GM18505 (cell line): ENCODE results near the gene TUBG1.
"Not testable (repeated sequence)": the region's sequence is repeated elsewhere in the genome, so short reads cannot be mapped to it uniquely, and the experiment has no call there.

Source experiments
- ATAC-seq: cut with Tn5 transposase; IDR thresholded peaks from one replicate; pipeline ENCODE4 v1.9.1; 2021; ENCODE audit not compliant: unreplicated experiment
- POLR2A ChIP-seq: IDR thresholded peaks from 4 replicates; pipeline ENCODE4 v1.6.1; 2011; ENCODE audit warnings: borderline replicate concordance; ENCODE audit not compliant: insufficient read depth, insufficient read length; ENCODE audit errors: extremely low read depth

The TUBG1 gene

GRCh38 chr17:42653179-42654124 lies 44.0 kb downstream of the TUBG1 start:
- no peak for TF ChIP-seq POLR2A
- no peak for ATAC-seq

- ATAC-seq, result no peak
- TF ChIP-seq POLR2A, result no peak
These were observed 46.0 kb downstream of the TUBG1 start for GRCh38 chr17:42655528-42655927.

- ATAC-seq, result no peak
- no peak for TF ChIP-seq POLR2A
These were observed 48.5 kb downstream of the TUBG1 start for GRCh38 chr17:42657824-42658588.

- ATAC-seq, result no peak
- TF ChIP-seq POLR2A, result peak; percentile 65
These were observed 49.8 kb downstream of the TUBG1 start, which contains the start of gene TUBG2 for GRCh38 chr17:42659079-42659931. TSS of gene TUBG2 (plus strand) at chr17:42659284. CDS start at chr17:42659504, 220 bp downstream.

DNA sequence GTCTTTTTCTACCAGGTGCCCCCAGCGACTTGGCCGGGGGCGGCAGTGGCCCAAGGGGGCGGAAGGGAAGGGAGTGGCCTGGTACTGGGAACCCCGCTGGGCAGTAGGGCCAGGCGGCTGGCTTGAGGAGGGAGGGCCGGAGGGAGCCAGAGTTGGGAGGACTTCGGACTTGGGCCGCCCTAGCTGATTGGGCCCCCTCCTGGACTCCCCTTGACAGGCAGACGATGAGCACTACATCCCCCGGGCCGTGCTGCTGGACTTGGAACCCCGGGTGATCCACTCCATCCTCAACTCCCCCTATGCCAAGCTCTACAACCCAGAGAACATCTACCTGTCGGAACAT lies 50.4 kb downstream of the TUBG1 start:
- not testable (repeated sequence) for ATAC-seq

DNA sequence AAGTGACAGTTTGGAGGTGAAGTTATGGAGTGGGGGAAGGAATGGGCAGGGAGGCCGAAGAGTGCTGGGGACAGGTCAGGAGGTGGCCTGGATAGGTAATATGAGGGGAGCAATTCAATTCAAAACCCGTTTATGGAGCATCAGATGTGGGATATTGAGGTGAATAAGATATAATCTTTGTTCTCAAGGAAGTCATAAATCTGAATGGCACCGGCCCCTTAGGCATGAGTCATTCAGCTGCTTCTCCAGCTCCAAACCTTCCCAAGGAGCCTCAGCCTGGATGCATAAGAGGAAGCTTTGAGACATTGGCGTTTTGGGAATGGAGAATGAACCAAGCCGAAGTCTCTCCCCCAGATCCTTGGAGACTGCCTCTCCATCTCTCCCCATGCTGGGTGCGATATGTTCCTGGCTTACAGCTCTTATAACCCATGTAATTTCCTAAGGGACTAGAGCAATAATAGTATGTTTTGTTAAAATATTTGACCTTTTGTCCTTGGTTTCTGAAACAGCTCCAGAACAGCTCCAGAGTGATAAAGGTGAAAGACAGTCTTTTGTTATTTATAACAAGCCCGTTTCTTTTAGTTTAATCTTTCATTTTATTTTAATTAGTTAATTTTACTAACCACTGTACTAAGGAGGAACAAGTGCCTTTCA lies 51.3 kb downstream of the TUBG1 start:
- TF ChIP-seq POLR2A, result no peak
- ATAC-seq, result no peak
